Immature natural killer cell (primary cell): ENCODE measurements around the gene NALCN. TPM values are rescaled to one million over a fixed set of nuclear protein-coding genes. Genes with fewer than 3 reads are reported as not detected.

Experiments
- DNase-seq, 3 donors: peaks; one replicate each; pipeline ENCODE4 v3.0.0; 2022; ENCODE audit warnings: mixed read lengths in 1 of 3
- H3K27ac Mint-ChIP-seq, 6 donors: one replicate each; pipeline ENCODE4 v1.8.0; 2020; ENCODE audit warnings: mixed read lengths in 6 of 6, mild to moderate bottlenecking in 5 of 6, inconsistent platforms in 4 of 6, moderate library complexity in 3 of 6
- H3K27me3 Mint-ChIP-seq, 3 donors: one replicate each; pipeline ENCODE4 v1.8.0; 2020 to 2021; ENCODE audit warnings: low read depth in 3 of 3, mild to moderate bottlenecking in 3 of 3, mixed read lengths in 3 of 3, moderate library complexity in 3 of 3, inconsistent platforms in 1 of 3
- H3K36me3 Mint-ChIP-seq, 3 donors: one replicate each; pipeline ENCODE4 v1.8.0; 2020; ENCODE audit warnings: mixed read lengths in 3 of 3, inconsistent platforms in 2 of 3, mild to moderate bottlenecking in 2 of 3
- H3K4me1 Mint-ChIP-seq, 2 donors: one replicate each; pipeline ENCODE4 v1.8.0; 2020; ENCODE audit warnings: inconsistent platforms in 2 of 2, mild to moderate bottlenecking in 2 of 2, mixed read lengths in 2 of 2, moderate library complexity in 1 of 2
- H3K4me3 Mint-ChIP-seq, 5 donors: one replicate each; pipeline ENCODE4 v1.8.0; 2020; ENCODE audit warnings: mild to moderate bottlenecking in 5 of 5, mixed read lengths in 5 of 5, inconsistent platforms in 3 of 5, moderate library complexity in 3 of 5
- H3K9me3 Mint-ChIP-seq, 6 donors: one replicate each; pipeline ENCODE4 v1.8.0; 2020; ENCODE audit warnings: mild to moderate bottlenecking in 6 of 6, mixed read lengths in 6 of 6, inconsistent platforms in 4 of 6, moderate library complexity in 3 of 6
- polyA plus RNA-seq, 3 donors: library from polyadenylated mRNA; unstranded; fragments of 300-500 nt; fragmentation: Illumina TruSeq; gene quantifications; one replicate each; pipeline ENCODE4 v1.2.3, GENCODE V29; 2021

The NALCN gene
- polyA plus RNA-seq, 3 donors from 2014 or later = not detected

- no peak overlapping the region for H3K27ac Mint-ChIP-seq
- no peak for DNase-seq
- H3K9me3 Mint-ChIP-seq = peaks cover 0 to 1% (median 0%) of the 10 kb centered on the region in 6 donors
- no peaks in the 10 kb centered on the region for H3K4me1 Mint-ChIP-seq
- H3K27me3 Mint-ChIP-seq = peaks cover 2 to 5% (median 3%) of the 10 kb centered on the region in 3 donors
- no peak overlapping the region for H3K4me3 Mint-ChIP-seq
- peaks cover 0 to 4% (median 0%) of the 10 kb centered on the region in 3 donors for H3K36me3 Mint-ChIP-seq
These were observed 277.2 kb downstream of the NALCN start for GRCh38 chr13:101139081-101139480.

- peak; percentile 7 to 22 (median 17) for DNase-seq
- Mint-ChIP-seq H3K27me3 (peaks cover 2 to 4% (median 4%) of the 10 kb centered on the region in 3 donors), H3K27ac (no peak overlapping the region), H3K4me1 (no peaks in the 10 kb centered on the region), H3K4me3 (no peak overlapping the region), H3K36me3 (no peaks in the 10 kb centered on the region), H3K9me3 (no peaks in the 10 kb centered on the region)
These were observed 288.5 kb downstream of the NALCN start for GRCh38 chr13:101127741-101128353.

GRCh38 chr13:101123028-101123427 lies 293.3 kb downstream of the NALCN start:
- no peaks in the 10 kb centered on the region for H3K36me3 Mint-ChIP-seq
- no peak overlapping the region for H3K27ac Mint-ChIP-seq
- H3K27me3 Mint-ChIP-seq = peaks cover 0 to 4% (median 2%) of the 10 kb centered on the region in 3 donors
- no peaks in the 10 kb centered on the region for H3K4me1 Mint-ChIP-seq
- no peak for DNase-seq
- no peak overlapping the region for H3K4me3 Mint-ChIP-seq
- no peaks in the 10 kb centered on the region for H3K9me3 Mint-ChIP-seq

GRCh38 chr13:101121608-101122007 lies 294.7 kb downstream of the NALCN start:
- no peaks in the 10 kb centered on the region for H3K4me1 Mint-ChIP-seq
- H3K27ac Mint-ChIP-seq = no peak overlapping the region
- peaks cover 0 to 4% (median 4%) of the 10 kb centered on the region in 3 donors for H3K27me3 Mint-ChIP-seq
- no peak overlapping the region for H3K4me3 Mint-ChIP-seq
- DNase-seq = no peak
- H3K36me3 Mint-ChIP-seq = no peaks in the 10 kb centered on the region
- no peaks in the 10 kb centered on the region for H3K9me3 Mint-ChIP-seq

- Mint-ChIP-seq H3K4me1 (no peaks in the 10 kb centered on the region), H3K4me3 (no peak overlapping the region), H3K27me3 (peaks cover 0 to 4% (median 4%) of the 10 kb centered on the region in 3 donors), H3K27ac (no peak overlapping the region), H3K36me3 (no peaks in the 10 kb centered on the region), H3K9me3 (no peaks in the 10 kb centered on the region)
- no peak for DNase-seq
These were observed 296.3 kb downstream of the NALCN start for GRCh38 chr13:101120007-101120406.

GRCh38 chr13:101116826-101117225 lies 299.5 kb downstream of the NALCN start:
- Mint-ChIP-seq H3K27me3 (peaks cover 0 to 6% (median 4%) of the 10 kb centered on the region in 3 donors), H3K4me3 (no peak overlapping the region), H3K27ac (no peak overlapping the region), H3K36me3 (no peaks in the 10 kb centered on the region), H3K9me3 (no peaks in the 10 kb centered on the region), H3K4me1 (peaks cover 0 to 3% of the 10 kb centered on the region in 2 donors)
- no peak for DNase-seq

GRCh38 chr13:101116341-101116740 lies 300.0 kb downstream of the NALCN start:
- H3K36me3 Mint-ChIP-seq = no peaks in the 10 kb centered on the region
- peaks cover 0 to 8% of the 10 kb centered on the region in 2 donors for H3K4me1 Mint-ChIP-seq
- no peak for DNase-seq
- H3K9me3 Mint-ChIP-seq = no peaks in the 10 kb centered on the region
- H3K27ac Mint-ChIP-seq = no peak overlapping the region
- peaks cover 2 to 9% (median 4%) of the 10 kb centered on the region in 3 donors for H3K27me3 Mint-ChIP-seq
- no peak overlapping the region for H3K4me3 Mint-ChIP-seq

GRCh38 chr13:101115762-101116171 lies 300.5 kb downstream of the NALCN start:
- Mint-ChIP-seq H3K4me3 (no peak overlapping the region), H3K9me3 (no peaks in the 10 kb centered on the region), H3K27me3 (peaks cover 4 to 11% (median 4%) of the 10 kb centered on the region in 3 donors), H3K4me1 (peaks cover 0 to 8% of the 10 kb centered on the region in 2 donors), H3K27ac (no peak overlapping the region), H3K36me3 (no peaks in the 10 kb centered on the region)
- no peak for DNase-seq

- Mint-ChIP-seq H3K36me3 (no peaks in the 10 kb centered on the region), H3K27ac (no peak overlapping the region), H3K4me1 (peaks cover 0 to 8% of the 10 kb centered on the region in 2 donors), H3K9me3 (no peaks in the 10 kb centered on the region), H3K4me3 (no peak overlapping the region), H3K27me3 (peaks cover 6 to 8% (median 7%) of the 10 kb centered on the region in 3 donors)
- DNase-seq = no peak
These were observed 304.4 kb downstream of the NALCN start for GRCh38 chr13:101111894-101112293.

GRCh38 chr13:101109005-101109404 lies 307.3 kb downstream of the NALCN start:
- Mint-ChIP-seq H3K27me3 (peaks cover 7 to 10% (median 8%) of the 10 kb centered on the region in 3 donors), H3K9me3 (no peaks in the 10 kb centered on the region), H3K36me3 (no peaks in the 10 kb centered on the region), H3K4me3 (no peak overlapping the region), H3K4me1 (peaks cover 0 to 8% of the 10 kb centered on the region in 2 donors), H3K27ac (no peak overlapping the region)
- no peak for DNase-seq

GRCh38 chr13:101098873-101099272 lies 317.4 kb downstream of the NALCN start:
- Mint-ChIP-seq H3K4me1 (no peaks in the 10 kb centered on the region), H3K27me3 (peaks cover 2 to 6% (median 3%) of the 10 kb centered on the region in 3 donors), H3K27ac (no peak overlapping the region), H3K36me3 (no peaks in the 10 kb centered on the region), H3K9me3 (no peaks in the 10 kb centered on the region), H3K4me3 (no peak overlapping the region)
- no peak for DNase-seq

- Mint-ChIP-seq H3K27me3 (peaks cover 2 to 16% (median 7%) of the 10 kb centered on the region in 3 donors), H3K27ac (no peak overlapping the region), H3K36me3 (no peaks in the 10 kb centered on the region), H3K9me3 (peaks cover 0 to 2% (median 0%) of the 10 kb centered on the region in 6 donors), H3K4me3 (no peak overlapping the region), H3K4me1 (no peaks in the 10 kb centered on the region)
- DNase-seq = no peak
These were observed 323.3 kb downstream of the NALCN start for GRCh38 chr13:101092985-101093384.

- H3K36me3 Mint-ChIP-seq = no peaks in the 10 kb centered on the region
- peaks cover 5 to 14% (median 6%) of the 10 kb centered on the region in 3 donors for H3K27me3 Mint-ChIP-seq
- H3K4me3 Mint-ChIP-seq = no peak overlapping the region
- no peaks in the 10 kb centered on the region for H3K4me1 Mint-ChIP-seq
- no peak overlapping the region for H3K27ac Mint-ChIP-seq
- peaks cover 0 to 2% (median 0%) of the 10 kb centered on the region in 6 donors for H3K9me3 Mint-ChIP-seq
- no peak for DNase-seq
These were observed 326.0 kb downstream of the NALCN start for GRCh38 chr13:101090287-101090686.

GRCh38 chr13:101085551-101085950 lies 330.8 kb downstream of the NALCN start:
- Mint-ChIP-seq H3K27me3 (peaks cover under 1 to 7% (median 4%) of the 10 kb centered on the region in 3 donors), H3K4me3 (no peak overlapping the region), H3K27ac (no peak overlapping the region), H3K36me3 (no peaks in the 10 kb centered on the region), H3K4me1 (no peaks in the 10 kb centered on the region), H3K9me3 (no peaks in the 10 kb centered on the region)
- DNase-seq = no peak

GRCh38 chr13:101082441-101082840 lies 333.9 kb downstream of the NALCN start:
- no peaks in the 10 kb centered on the region for H3K36me3 Mint-ChIP-seq
- no peak for DNase-seq
- H3K27ac Mint-ChIP-seq = no peak overlapping the region
- H3K27me3 Mint-ChIP-seq = peaks cover 0 to 6% (median 1%) of the 10 kb centered on the region in 3 donors
- H3K9me3 Mint-ChIP-seq = peaks cover 0 to 2% (median 0%) of the 10 kb centered on the region in 6 donors
- H3K4me1 Mint-ChIP-seq = no peaks in the 10 kb centered on the region
- H3K4me3 Mint-ChIP-seq = no peak overlapping the region
